ENCODE data around the gene MAML2.

- TF ChIP-seq TCF7L2 (IDR thresholded peaks at IDR 0.05; ENCODE audit: low read depth, low read length) (no peak), CTCF (IDR thresholded peaks at IDR 0.05) (no peak), SIN3A (IDR thresholded peaks at IDR 0.05; ENCODE audit: borderline replicate concordance, insufficient read depth, low read depth, low read length) (no peak), POLR2AphosphoS5 (IDR thresholded peaks at IDR 0.05; ENCODE audit: low read depth, low read length) (no peak)
Measured at GRCh38 chr11:95985174-95985808, 357.7 kb downstream of the MAML2 start.

Measured in Panc1 (cell line).